Heart left ventricle (tissue), 16 donors: ENCODE results near the gene STEAP3. TPM values are rescaled to one million over a fixed set of nuclear protein-coding genes. Genes with fewer than 3 reads are reported as not detected.

Source experiments
- ATAC-seq, 4 donors: fragments of 200-7000 bp; cut with Tn5 transposase; one replicate each; pipeline ENCODE4 v1.9.1; 2020 to 2022; ENCODE audit warnings: moderate library complexity in 4 of 4, mild to moderate bottlenecking in 3 of 4, moderate number of reproducible peaks in 1 of 4
- DNase-seq, 5 donors: peaks; one replicate each; pipeline ENCODE4 v3.0.0-alpha.2; 2020
- H3K27ac ChIP-seq, 12 donors: fragments of 200-600 bp; sonication (generic) in 4 of 12; one replicate each; pipeline versions ENCODE4 v1.5.0 to v1.8.0; 2016 to 2022; ENCODE audit warnings: mild to moderate bottlenecking in 2 of 12
- H3K27me3 ChIP-seq, 9 donors: fragments of 200-600 bp; sonication (generic) in 2 of 9; one replicate each; pipeline versions ENCODE4 v1.5.1 to v1.8.0; 2016 to 2022; ENCODE audit warnings: mild to moderate bottlenecking in 3 of 9
- H3K36me3 ChIP-seq, 9 donors: fragments of 200-600 bp; sonication (generic) in 2 of 9; one replicate each; pipeline versions ENCODE4 v1.5.0 to v1.8.0; 2018 to 2022; ENCODE audit warnings: mild to moderate bottlenecking in 2 of 9
- H3K4me1 ChIP-seq, 12 donors: fragments of 200-600 bp; sonication (generic) in 4 of 12; one replicate each; pipeline versions ENCODE4 v1.5.0 to v1.8.0; 2016 to 2022; ENCODE audit warnings: mild to moderate bottlenecking in 3 of 12
- H3K4me3 ChIP-seq, 12 donors: fragments of 200-600 bp; sonication (generic) in 4 of 12; one replicate each; pipeline versions ENCODE4 v1.5.0 to v1.8.0; 2017 to 2022; ENCODE audit warnings: mild to moderate bottlenecking in 9 of 12, moderate library complexity in 4 of 12
- H3K9me3 ChIP-seq, 12 donors: fragments of 200-600 bp; sonication (generic) in 4 of 12; one replicate each; pipeline versions ENCODE4 v1.5.0 to v1.8.0; 2016 to 2022; ENCODE audit warnings: mild to moderate bottlenecking in 1 of 12
- POLR2A ChIP-seq, 2 donors: fragments of 450-650 bp; IDR thresholded peaks; one replicate each; pipeline ENCODE4 v1.6.1; 2017; ENCODE audit warnings: antibody characterized with exemption in 2 of 2, mild to moderate bottlenecking in 2 of 2, moderate library complexity in 2 of 2
- WGBS, 4 donors: extraction: QIAGEN DNeasy Blood & Tissue Kit in 2 of 4; methylation state at CpG; one replicate each; pipeline versions ENCODE4 v1.1.5 to v1.1.7; 2013 to 2018; 5-methylcytosine and 5-hydroxymethylcytosine counted together
- intact Hi-C, 10 donors: fragments of 100-400 bp; cut with DNase I; formaldehyde crosslinking; loops; one replicate each; pipeline versions ENCODE4 v1.11.1 to v1.14.2; 2022
- polyA plus RNA-seq, 2 donors: library from polyadenylated mRNA; stranded (reverse); fragments of 200-250 nt; gene quantifications; one replicate each; pipeline ENCODE4 v1.2.3, GENCODE V29; 2013
- total RNA-seq, 9 donors: library from RNA; depleted of rRNA in 2 of 9; stranded (reverse); fragments of >200 nt in 2 of 9; fragmentation: NEBNext Ultra II Directional in 3 of 9; extraction: Animal tissue kit (Norgen Biotek cat#: 25700) in 3 of 9; gene quantifications; one replicate each; pipeline versions ENCODE4 v1.1.0 to v1.2.4, GENCODE V29; 2016 to 2023
- TF ChIP-seq, protein P1 (sequence below), 12 donors: fragments of 200-600 bp; sonication (generic) in 4 of 12; IDR thresholded peaks; one replicate each; pipeline versions ENCODE4 v1.5.0 to v1.8.0; 2018 to 2022; ENCODE audit warnings: antibody characterized with exemption in 12 of 12, mild to moderate bottlenecking in 5 of 12
- donor health status: ischemic (EF 13 %, LVEDD 7.1; RV severe dilation, severe dysfunction).
- donor health status: healthy with polysubstance abuse.
- donor health status: DM: no; HTN: yes; CAD: no.
- donor health status: DM: no; HTN: no; CAD: no.
- donor health status: ischemic (EF 25% LVEDD 6.9; RV normal size, moderate dysfunction).
- donor health status: ischemic (EF 25% LVEDD 5.7; RV mildly dilated, moderate dysfunction).
- donor health status: healthy.
- donor health status: DM: yes; HTN: yes; CAD: no.
- donor health status: ischemic (EF 35%, LVEDD 5.7; RV mildly dilated, moderate dysfunction).
- donor health status: nonischemic (EF 11% LVEDD 7.7; RV severe dilation, severe dysfunction).
- donor health status: DM: yes; HTN: yes; CAD: no.
- donor health status: PGD.
- donor health status: ischemic (EF 29% LVEDD 5.4; RV normal size, mild dysfunction).
- donor health status: nonischemic (EF 23%, LVEDD 6.1; RV moderate dilation, normal function).

STEAP3 gene
- total and polyA plus RNA-seq, 11 donors, result 4.9 to 38.5 (median 11.1) TPM

DNA sequence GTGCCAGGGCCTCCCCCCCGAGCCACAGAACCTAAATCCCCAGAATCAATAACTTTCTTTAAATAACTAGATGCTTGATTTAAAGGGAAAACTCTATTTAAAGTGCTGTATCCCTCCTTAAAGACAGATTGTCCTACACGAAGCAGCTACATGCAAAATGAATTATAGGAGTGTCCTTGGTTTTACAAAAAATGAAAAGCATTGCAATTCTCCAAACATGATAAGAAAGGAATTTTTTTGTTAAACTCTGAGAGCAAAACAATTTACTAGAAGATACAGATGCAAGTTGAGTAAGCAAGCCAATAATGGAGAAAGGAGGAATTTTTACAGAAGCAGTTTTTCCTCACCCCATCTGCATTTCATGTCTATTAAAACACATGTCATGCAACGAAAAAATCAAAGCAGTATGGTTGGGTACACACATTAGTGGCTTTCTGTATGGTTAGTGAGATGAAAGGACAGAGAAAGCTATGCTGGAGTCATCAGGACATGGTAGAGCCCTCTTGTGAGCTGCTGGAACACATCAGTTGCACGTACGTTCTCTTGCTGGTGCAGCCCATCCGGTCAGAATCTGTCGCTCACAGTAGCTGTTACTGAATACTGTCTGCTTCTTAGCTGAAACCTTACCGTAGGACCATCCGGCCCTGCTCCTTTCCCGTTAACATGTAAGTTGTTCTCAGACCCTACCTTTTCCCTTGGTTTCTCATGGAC lies 25.9 kb upstream of the STEAP3 start:
- Histone ChIP-seq H3K27ac (no peak overlapping the region), H3K4me1 (peaks cover 0 to 4% (median 0%) of the 10 kb centered on the region in 12 donors), H3K9me3 (no peaks in the 10 kb centered on the region), H3K4me3 (no peak overlapping the region), H3K36me3 (no peaks in the 10 kb centered on the region), H3K27me3 (peaks cover 0 to 16% (median 0%) of the 10 kb centered on the region in 9 donors)
- 56 to 66% (median 59%) methylated on average over 10 of the region's 10 CpGs for WGBS, 4 donors
- no peak for TF ChIP-seq POLR2A (IDR thresholded peaks at IDR 0.05)
- TF ChIP-seq, protein P1, sequence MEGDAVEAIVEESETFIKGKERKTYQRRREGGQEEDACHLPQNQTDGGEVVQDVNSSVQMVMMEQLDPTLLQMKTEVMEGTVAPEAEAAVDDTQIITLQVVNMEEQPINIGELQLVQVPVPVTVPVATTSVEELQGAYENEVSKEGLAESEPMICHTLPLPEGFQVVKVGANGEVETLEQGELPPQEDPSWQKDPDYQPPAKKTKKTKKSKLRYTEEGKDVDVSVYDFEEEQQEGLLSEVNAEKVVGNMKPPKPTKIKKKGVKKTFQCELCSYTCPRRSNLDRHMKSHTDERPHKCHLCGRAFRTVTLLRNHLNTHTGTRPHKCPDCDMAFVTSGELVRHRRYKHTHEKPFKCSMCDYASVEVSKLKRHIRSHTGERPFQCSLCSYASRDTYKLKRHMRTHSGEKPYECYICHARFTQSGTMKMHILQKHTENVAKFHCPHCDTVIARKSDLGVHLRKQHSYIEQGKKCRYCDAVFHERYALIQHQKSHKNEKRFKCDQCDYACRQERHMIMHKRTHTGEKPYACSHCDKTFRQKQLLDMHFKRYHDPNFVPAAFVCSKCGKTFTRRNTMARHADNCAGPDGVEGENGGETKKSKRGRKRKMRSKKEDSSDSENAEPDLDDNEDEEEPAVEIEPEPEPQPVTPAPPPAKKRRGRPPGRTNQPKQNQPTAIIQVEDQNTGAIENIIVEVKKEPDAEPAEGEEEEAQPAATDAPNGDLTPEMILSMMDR (IDR thresholded peaks at IDR 0.05), result no peak
- intact Hi-C loops, result no loop called here
- ATAC-seq, result no peak
- DNase-seq, result no peak

DNA sequence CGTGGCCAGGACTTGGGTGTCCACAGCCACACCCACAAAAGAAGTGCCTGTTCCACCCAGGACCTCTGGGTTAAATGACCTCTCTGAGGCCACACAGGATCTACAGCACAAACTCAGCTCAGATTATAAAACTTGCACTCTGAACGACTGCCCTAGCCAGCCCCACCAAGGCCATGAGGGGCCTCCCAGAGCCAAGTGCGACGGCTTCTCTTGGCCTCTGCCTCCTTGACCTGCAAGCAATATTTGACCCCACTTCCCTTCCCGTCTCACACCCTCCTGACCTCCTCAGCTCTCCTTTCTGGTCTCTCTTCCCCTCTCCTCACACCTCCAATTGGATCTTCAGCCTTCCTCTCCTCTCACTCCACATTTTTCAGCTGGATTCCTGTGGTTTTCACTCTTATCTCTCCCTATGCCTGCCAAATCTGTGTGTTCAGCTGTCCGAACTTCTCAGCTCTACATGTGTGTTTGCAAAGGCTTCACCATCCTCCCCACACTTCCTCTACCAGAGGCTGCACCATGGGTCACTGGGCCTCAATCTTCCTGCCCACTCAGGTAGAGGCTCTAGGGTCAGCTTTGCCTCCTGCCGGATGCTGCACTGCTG lies 25.3 kb upstream of the STEAP3 start:
- DNase-seq, result no peak
- TF ChIP-seq POLR2A (IDR thresholded peaks at IDR 0.05), result no peak
- TF ChIP-seq, protein P1 (IDR thresholded peaks at IDR 0.05), result no peak
- H3K4me3 ChIP-seq, result no peak overlapping the region
- no peaks in the 10 kb centered on the region for H3K36me3 ChIP-seq
- H3K27me3 ChIP-seq, result peaks cover 0 to 16% (median 0%) of the 10 kb centered on the region in 9 donors
- WGBS, 4 donors, result 68 to 76% (median 71%) methylated on average over 7 of the region's 7 CpGs
- no peak for ATAC-seq
- H3K4me1 ChIP-seq, result peaks cover 0 to 4% (median 0%) of the 10 kb centered on the region in 12 donors
- no peak overlapping the region for H3K27ac ChIP-seq
- intact Hi-C loops, result no loop called here
- H3K9me3 ChIP-seq, result no peaks in the 10 kb centered on the region

DNA sequence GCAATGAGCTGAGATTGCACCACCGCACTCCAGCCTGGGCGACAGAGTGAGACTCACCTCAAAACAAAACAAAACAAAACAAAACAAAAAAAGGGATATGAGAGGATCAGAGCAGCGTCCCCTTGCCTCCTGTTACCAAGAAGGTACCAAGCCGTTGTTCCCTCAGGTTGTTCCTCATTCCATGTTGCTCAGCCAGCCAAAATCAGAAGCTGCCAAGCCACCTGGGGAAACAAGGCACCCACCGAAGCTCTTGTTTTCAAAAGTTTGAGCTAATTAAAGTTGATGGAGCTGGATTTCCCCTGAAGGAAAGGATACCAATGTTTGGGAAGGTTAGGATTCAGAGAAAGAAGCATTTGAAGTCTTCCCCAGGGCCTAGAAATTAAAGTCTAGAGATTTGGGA lies 21.8 kb upstream of the STEAP3 start:
- WGBS, 4 donors, result 85 to 89% (median 87%) methylated on average over 5 of the region's 5 CpGs
- no peak for DNase-seq
- intact Hi-C loops, result no loop called here
- Histone ChIP-seq H3K36me3 (no peaks in the 10 kb centered on the region), H3K4me3 (no peak overlapping the region), H3K27ac (no peak overlapping the region), H3K27me3 (peaks cover 0 to 12% (median 0%) of the 10 kb centered on the region in 9 donors), H3K4me1 (peaks cover 0 to 4% (median 0%) of the 10 kb centered on the region in 12 donors), H3K9me3 (no peaks in the 10 kb centered on the region)
- TF ChIP-seq, protein P1 (IDR thresholded peaks at IDR 0.05), result no peak
- no peak for TF ChIP-seq POLR2A (IDR thresholded peaks at IDR 0.05)
- ATAC-seq, result no peak

DNA sequence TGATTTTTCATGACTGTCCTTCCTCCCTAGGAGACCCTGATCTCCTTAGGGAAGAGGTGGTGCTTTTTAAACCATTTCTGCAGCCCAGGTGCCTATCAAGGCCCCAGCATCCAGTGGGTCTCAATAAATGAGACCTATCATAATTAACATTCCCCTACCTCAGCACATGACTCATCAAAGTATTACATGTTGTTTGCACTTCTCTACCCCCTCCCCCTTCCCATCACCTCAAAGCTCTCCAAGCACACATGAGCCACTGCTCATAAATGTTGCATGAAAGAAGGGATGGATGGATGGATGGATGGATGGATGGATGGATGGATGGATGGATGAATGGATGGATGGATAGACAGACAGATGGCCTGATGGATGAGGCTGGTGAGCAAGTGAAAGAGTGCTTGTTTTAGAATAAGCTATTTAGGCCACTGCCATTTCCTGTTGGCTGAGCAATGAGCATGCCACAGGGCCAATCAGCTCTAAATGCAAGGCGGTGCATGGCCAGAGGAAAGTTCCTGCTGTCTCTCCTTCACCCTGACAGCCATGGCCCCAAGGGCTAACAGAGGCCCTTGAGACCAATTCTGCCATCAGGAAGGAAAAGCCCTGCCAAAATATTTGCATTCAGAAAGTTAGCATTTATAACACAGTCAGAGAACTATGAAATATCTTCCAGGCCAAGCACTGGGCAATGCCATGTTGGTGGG lies 20.9 kb upstream of the STEAP3 start:
- no peak for DNase-seq
- H3K4me3 ChIP-seq, result no peak overlapping the region
- TF ChIP-seq, protein P1 (IDR thresholded peaks at IDR 0.05), result no peak
- no peak for TF ChIP-seq POLR2A (IDR thresholded peaks at IDR 0.05)
- 79 to 92% (median 91%) methylated on average over 1 of the region's 1 CpG for WGBS, 4 donors
- H3K9me3 ChIP-seq, result no peaks in the 10 kb centered on the region
- ATAC-seq, result no peak
- H3K27me3 ChIP-seq, result peaks cover 0 to 12% (median 0%) of the 10 kb centered on the region in 9 donors
- no peak overlapping the region for H3K27ac ChIP-seq
- intact Hi-C loops, result no loop called here
- peaks cover 0 to 4% (median 0%) of the 10 kb centered on the region in 12 donors for H3K4me1 ChIP-seq
- no peaks in the 10 kb centered on the region for H3K36me3 ChIP-seq
